A549 (cell line): ENCODE results near the gene PTPN23.

Source experiments
- CHD4 ChIP-seq: fragments of 200-600 bp; sonication (generic); IDR thresholded peaks from 2 replicates; pipeline ENCODE4 v1.6.1; 2016; ENCODE audit warnings: antibody characterized with exemption, mild to moderate bottlenecking, borderline replicate concordance
- POLR2A ChIP-seq: IDR thresholded peaks from 2 replicates; pipeline ENCODE4 v1.6.1; 2012; ENCODE audit warnings: mild to moderate bottlenecking, low read length
- RCOR1 ChIP-seq: fragments of 150-350 bp; IDR thresholded peaks from 2 replicates; pipeline ENCODE4 v1.6.1; 2014; ENCODE audit warnings: antibody characterized with exemption, low read length, low read depth
- SMC3 ChIP-seq: fragments of >200 bp; sonication (Bioruptor Twin); formaldehyde crosslinking; IDR thresholded peaks from 3 replicates; pipeline ENCODE4 v1.6.1; 2018; ENCODE audit warnings: inconsistent platforms
- TF ChIP-seq, protein P1 (sequence below): fragments of >200 bp; sonication (Bioruptor Twin); formaldehyde crosslinking; IDR thresholded peaks from 3 replicates; pipeline ENCODE4 v1.5.1; 2016

DNA sequence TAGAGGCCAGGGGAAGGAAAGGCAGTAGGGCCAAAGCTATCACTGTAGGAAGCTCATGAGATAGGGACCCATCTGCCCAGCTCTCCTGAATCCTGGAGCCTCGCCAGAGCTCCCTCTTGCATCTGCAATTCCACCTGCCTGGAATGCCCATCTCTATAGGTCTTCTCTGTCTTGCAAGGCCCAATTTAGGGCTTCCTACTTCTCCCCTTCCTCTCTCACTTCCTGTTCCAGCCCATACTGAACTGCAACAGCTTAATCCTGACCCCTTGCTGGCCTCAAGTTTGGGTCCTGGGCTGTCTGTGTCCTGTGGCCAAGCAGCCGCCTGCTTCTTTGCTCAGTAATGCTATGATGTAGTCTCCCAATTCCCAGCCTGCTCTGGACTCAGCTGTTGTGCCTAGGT is 3.6 kb upstream of the PTPN23 start:
- TF ChIP-seq SMC3, result no peak
- no peak for TF ChIP-seq RCOR1
- TF ChIP-seq, protein P1, sequence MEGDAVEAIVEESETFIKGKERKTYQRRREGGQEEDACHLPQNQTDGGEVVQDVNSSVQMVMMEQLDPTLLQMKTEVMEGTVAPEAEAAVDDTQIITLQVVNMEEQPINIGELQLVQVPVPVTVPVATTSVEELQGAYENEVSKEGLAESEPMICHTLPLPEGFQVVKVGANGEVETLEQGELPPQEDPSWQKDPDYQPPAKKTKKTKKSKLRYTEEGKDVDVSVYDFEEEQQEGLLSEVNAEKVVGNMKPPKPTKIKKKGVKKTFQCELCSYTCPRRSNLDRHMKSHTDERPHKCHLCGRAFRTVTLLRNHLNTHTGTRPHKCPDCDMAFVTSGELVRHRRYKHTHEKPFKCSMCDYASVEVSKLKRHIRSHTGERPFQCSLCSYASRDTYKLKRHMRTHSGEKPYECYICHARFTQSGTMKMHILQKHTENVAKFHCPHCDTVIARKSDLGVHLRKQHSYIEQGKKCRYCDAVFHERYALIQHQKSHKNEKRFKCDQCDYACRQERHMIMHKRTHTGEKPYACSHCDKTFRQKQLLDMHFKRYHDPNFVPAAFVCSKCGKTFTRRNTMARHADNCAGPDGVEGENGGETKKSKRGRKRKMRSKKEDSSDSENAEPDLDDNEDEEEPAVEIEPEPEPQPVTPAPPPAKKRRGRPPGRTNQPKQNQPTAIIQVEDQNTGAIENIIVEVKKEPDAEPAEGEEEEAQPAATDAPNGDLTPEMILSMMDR, result no peak
- TF ChIP-seq CHD4, result no peak
- TF ChIP-seq POLR2A, result no peak
